HG02938 (cell line): ENCODE results near the gene A3GALT2.

Source experiments
- ATAC-seq: cut with Tn5 transposase; IDR thresholded peaks from one replicate; pipeline ENCODE4 v1.9.1; 2021; ENCODE audit warnings: mild to moderate bottlenecking, moderate library complexity; ENCODE audit not compliant: unreplicated experiment

The A3GALT2 gene

GRCh38 chr1:33332881-33333280 is 12.0 kb upstream of the A3GALT2 start:
- ATAC-seq: no peak

DNA sequence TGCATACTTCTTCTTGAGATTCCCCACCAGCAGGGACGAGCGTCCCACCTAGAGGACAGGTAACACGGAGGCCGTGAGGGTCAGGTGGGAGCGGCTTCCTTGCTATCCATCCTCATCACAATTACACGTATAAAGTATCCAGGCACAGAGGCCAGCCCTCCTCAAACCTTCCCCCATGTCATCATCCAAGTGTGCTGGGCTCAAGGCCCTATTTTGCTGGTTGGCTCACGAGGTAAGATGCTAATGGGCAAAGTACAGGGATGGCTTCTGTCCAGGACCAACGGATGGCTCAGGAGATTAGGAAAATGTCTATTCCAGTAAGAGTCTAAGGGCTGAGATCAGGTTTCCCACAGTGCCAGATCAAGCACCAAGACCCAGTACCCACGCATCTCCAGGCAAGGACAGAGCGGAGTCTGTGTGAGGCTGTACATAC is 11.5 kb upstream of the A3GALT2 start:
- ATAC-seq: no peak

GRCh38 chr1:33331444-33332356 is 10.8 kb upstream of the A3GALT2 start:
- ATAC-seq: no peak

DNA sequence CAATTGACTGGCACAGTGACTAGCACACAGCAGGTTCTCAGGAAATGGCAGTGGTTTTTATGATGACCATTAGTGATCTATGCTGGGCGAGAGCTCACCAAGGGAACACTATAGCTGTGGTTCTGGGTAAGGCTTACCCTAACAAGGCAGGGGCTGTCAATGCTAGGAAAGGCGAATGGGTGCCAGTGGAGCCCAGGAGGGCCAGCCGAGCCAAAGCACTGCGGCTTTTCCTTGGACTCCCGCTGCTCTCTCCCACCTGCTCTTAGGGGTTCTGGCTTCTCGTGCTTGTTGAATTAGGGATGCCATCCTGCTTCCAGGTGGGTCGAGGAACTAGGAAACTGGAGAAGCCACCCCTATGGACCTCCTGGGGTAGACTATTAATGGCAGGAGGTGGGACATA is 10.0 kb upstream of the A3GALT2 start:
- ATAC-seq: no peak

- no peak for ATAC-seq
Measured at GRCh38 chr1:33330361-33330890, 9.5 kb upstream of the A3GALT2 start.

DNA sequence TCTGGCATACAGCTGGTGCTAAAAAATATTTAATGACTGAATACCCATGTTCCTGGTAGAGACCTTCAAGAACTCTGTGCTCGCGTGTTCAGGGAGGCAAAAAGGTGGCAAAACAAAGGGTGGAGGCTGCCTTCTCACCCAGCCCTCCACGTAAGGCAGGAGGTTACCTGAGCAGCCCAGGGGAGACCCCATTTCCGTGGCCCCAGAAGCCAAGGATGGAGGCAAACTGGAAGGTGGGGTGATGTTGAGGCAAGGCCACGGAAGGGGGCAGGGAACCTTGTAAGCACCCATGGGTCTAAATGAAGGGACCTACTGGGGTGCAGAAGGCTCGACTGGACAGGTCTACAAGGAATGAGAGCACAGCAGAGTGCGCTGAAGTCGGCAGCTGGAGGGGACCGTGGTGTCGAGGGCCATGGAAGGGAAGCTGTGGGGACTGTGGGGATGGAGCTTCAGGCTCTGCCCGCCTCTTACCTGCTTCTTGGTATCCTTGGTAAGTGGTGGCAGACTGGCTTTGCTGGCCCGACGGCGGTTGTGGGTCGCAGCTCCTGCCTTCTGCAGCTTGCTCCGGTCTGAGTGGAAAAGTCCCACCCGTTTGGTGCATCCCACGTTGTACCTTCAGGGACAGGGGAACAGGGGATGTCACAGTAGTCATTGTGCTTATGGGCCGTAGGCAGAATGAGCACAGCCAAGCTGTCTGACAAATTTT is 8.9 kb upstream of the A3GALT2 start:
- no peak for ATAC-seq

GRCh38 chr1:33328817-33329216 is 7.9 kb upstream of the A3GALT2 start:
- no peak for ATAC-seq

- ATAC-seq: no peak
Measured at GRCh38 chr1:33327587-33328325, 6.9 kb upstream of the A3GALT2 start.

DNA sequence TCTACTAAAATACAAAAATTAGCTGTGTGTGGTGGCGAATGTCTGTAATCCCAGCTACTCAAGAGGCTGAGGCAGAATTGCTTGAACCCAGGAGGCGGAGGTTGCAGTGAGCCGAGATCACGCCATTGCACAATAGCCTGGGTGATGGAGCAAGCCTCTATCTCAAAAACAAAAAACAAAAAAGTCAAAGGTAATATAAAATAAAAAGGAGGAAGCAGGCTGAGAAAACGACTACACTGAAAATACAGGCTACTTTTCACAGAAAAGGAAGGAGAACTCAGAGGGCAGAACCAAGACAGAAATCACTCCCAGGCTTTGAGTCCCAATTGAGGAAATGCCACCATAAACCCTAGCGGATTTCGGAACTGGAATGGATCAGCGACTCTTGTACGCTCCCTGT is 5.9 kb upstream of the A3GALT2 start:
- no peak for ATAC-seq

- ATAC-seq: no peak
Measured at GRCh38 chr1:33324677-33325575, 4.0 kb upstream of the A3GALT2 start.

DNA sequence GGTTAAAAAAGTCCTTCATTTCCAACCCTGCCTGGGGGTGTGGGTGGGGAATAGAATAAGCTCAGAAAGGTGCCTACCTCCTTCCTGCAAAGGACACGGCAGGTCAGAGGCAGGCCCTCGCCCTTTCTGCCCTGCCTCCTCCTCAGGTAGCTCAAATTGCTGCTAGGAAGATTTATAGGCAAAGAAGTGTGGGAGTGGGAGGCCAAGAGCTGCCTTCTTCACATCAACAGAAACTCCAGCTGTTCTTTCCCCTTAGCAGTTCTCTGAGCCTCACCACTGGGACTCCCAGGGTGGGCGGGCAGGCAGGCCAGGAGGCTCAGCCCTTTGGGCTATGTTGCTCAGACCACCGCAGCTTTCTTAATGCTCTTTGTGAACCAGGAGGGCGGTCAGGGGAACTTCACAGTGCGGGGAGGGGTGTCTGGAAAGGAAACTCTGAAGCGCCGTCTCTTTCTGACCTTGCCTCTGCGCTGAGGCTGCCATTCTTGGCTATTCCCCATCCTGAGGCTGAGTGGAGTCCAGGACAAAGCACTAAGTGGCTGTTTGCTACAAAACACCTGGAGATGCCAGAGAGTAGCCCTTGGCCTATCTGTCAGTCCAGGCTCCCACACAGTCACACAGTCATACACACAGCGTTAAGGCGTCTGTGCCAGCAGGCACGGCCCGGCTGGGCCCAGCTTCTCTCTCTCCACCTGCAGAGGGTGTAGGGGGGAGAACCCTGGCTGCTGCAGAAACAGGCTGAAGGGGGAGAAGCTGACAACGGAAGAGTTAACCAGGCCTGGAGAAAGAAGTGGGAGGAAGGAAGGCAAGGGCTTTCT is 3.0 kb upstream of the A3GALT2 start:
- ATAC-seq: no peak

DNA sequence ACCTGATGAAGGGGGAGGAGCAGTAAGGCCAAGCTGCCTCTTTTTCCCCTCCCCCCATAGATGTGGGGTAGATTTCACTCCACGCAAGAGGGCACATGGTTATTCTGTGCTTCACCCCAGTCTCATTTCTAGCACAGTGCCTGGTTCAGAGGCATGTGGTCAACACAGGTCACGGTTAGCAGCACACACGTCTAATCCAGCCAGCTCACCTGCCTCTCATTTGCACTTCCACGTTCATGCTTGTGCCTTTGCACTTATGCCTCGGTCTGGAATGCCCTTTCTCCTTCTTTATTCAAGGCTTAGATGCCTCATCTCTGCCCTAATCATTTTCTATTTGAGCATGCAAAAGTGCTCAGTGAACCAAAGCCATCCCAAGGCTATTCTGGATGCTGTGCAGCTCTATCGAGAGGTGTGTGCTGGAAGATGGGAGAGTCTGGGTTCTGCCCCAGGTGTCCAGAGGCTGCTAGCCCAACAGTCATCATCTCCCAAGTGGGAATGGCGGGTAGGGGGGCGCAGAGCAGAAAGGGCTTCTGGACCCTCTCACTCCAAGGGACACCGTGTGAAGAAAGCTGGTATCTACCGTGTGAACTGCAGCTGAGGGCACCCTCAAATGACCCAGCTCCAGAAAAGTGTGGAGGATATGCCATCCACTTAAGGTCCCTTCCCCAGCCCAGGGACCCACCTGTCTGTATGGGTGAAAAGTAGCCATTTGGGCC is 2.1 kb upstream of the A3GALT2 start:
- no peak for ATAC-seq

DNA sequence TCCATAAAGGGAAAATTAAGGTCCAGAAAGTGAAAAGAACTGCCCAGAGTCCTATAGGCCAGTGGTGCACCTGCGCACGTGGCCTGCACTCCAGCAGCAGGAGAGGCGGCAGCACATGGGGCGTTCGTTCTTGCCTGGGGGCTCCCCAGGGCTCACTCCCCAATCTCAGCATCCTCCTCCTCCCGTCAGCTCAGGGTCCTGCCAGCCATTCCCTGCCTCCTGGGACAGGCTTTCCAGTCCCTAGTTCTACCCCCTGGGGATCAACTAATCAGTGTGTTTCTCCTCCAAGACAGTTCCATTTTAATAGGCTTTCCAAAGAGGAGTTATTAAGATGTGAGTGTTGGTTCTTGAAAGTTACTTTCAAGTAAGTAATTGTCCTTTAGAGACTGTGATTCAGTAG is 1.2 kb upstream of the A3GALT2 start:
- no peak for ATAC-seq

GRCh38 chr1:33321178-33321577 is 280 bp upstream of the A3GALT2 start:
- ATAC-seq: no peak

DNA sequence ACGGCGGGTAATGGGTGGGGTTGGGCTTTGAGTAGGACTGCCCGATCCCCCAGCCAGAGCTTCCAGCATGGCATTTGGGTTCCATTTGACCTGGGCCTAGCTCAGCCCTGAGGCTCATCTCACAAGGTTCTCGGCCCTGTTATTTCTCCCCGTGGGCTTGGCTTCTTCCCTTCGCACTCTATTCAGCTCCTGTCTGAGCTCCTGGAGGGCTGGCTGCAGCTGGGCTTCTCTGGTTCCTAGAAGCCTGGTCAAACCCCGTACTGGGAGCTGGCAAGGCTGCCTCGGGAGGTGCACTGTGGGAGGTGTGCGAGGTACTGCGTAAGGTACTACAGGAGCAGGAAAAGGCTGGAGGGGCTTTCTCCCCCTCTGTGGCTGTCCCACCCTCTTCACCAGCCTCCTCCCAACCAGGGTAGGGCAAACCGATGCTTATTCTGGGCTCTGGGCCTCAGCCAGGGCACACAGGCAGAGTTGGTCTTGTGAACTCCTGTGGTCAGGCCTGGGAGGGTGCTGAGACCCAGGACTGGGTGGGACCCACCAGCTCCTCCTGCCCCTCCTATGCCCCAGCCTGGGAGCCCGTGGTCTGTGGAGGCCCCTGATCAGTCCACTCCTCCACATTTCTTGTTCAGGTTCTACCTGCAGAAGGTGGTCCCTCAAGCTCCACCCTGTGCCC is 814 bp downstream of the A3GALT2 start:
- ATAC-seq: no peak

DNA sequence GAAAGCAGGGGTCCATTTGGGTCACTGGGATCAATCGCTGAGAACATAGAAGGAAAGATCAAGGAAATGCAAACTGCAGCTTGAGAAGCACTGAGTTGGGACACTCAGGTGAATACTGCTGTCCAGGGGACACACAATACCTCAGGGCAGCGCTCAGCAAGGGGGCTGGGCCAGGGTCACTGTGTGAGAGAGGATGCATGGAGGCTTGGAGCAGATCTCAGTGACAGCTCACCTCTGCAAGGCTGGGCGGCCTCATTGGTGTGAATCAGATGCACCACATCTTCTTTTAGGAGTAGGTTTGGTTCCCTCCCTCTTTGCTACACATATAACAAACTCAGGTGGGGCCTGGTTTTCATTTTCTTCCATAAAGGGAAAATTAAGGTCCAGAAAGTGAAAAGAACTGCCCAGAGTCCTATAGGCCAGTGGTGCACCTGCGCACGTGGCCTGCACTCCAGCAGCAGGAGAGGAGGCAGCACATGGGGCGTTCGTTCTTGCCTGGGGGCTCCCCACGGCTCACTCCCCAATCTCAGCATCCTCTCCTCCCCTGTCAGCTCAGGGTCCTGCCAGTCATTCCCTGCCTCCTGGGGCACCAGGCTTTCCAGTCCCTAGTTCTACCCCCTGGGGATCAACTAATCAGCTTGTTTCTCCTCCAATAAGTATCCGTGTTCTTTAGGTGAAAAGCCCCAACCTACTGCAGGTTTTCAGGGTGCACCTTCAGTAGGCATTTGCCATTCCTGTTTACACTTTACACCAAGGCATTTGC is 1.5 kb downstream of the A3GALT2 start:
- no peak for ATAC-seq

GRCh38 chr1:33317946-33318345 is 3.0 kb downstream of the A3GALT2 start:
- no peak for ATAC-seq
